Measurements from ENCODE around the gene PPP2R2D. TPM values are rescaled to one million over a fixed set of nuclear protein-coding genes. Genes with fewer than 3 reads are reported as not detected.

PPP2R2D gene
- total and polyA plus RNA-seq, 2 experiments from 2014 or later = 43.5 to 45.0 TPM

DNA sequence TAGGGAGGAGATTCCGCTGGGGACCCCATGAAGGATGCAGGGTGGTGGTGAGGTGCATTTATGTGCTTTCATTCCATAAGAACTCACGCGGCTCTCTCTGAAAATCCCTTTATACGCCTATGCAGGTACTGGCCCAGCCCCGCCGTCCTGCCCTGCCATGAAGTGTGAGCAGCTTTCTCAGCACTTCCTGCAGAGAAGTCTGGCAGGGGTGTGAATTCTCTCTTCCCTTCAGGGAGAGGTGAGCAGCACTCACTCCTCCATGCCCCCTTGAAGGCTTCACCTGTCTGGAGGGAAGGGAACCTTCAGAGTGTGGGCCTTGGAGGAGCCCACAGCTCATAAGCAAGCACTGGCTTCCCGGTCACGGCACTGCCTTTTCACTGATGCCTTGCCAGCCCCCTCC is 34.0 kb downstream of the PPP2R2D start:
- H3K27ac ChIP-seq = peak overlapping the region; percentile 64
- no peaks in the 10 kb centered on the region for H3K9me3 ChIP-seq (ENCODE audit: low read depth)
- H3K36me3 ChIP-seq = peaks cover 6% of the 10 kb centered on the region
- no peak for DNase-seq (ENCODE audit: low read depth in 1 of 2, low spot score in 1 of 2)
- H3K27me3 ChIP-seq = no peaks in the 10 kb centered on the region
- no peak for TF ChIP-seq CTCF (IDR thresholded peaks at IDR 0.05; ENCODE audit: low read depth, low read length)
- peaks cover 18% of the 10 kb centered on the region for H3K4me1 ChIP-seq (ENCODE audit: low read depth)
- no peak overlapping the region for H3K4me3 ChIP-seq

DNA sequence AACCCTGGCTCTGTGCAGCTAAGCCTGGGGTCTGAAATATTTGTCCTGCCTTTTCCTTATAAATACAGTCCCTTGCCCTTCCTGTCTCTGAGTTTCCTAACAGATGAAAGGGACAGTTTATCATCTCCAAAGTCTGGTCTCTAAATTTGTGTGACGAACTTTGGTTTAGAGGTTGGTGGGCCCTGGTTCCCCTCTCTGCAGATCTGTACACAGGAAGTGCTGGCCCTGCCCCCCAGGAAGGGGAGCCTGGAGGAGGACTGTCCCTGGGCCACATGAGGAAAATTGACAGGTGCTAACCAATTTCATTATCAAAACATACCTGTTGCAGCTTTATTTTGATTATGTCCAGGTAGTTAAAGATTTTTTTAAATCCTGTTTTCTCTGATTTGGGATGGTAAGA is 34.5 kb downstream of the PPP2R2D start:
- no peaks in the 10 kb centered on the region for H3K27me3 ChIP-seq
- TF ChIP-seq CTCF (IDR thresholded peaks at IDR 0.05; ENCODE audit: low read depth, low read length) = no peak
- no peak overlapping the region for H3K4me3 ChIP-seq
- H3K36me3 ChIP-seq = peaks cover 6% of the 10 kb centered on the region
- peaks cover 13% of the 10 kb centered on the region for H3K4me1 ChIP-seq (ENCODE audit: low read depth)
- no peak for DNase-seq (ENCODE audit: low read depth in 1 of 2, low spot score in 1 of 2)
- H3K9me3 ChIP-seq (ENCODE audit: low read depth) = no peaks in the 10 kb centered on the region
- H3K27ac ChIP-seq = peak overlapping the region; percentile 64

GRCh38 chr10:131936294-131936693 is 35.5 kb downstream of the PPP2R2D start:
- no peaks in the 10 kb centered on the region for H3K27me3 ChIP-seq
- no peak for DNase-seq (ENCODE audit: low read depth in 1 of 2, low spot score in 1 of 2)
- no peaks in the 10 kb centered on the region for H3K9me3 ChIP-seq (ENCODE audit: low read depth)
- H3K27ac ChIP-seq = no peak overlapping the region
- TF ChIP-seq CTCF (IDR thresholded peaks at IDR 0.05; ENCODE audit: low read depth, low read length) = no peak
- peaks cover 2% of the 10 kb centered on the region for H3K4me1 ChIP-seq (ENCODE audit: low read depth)
- peaks cover 14% of the 10 kb centered on the region for H3K36me3 ChIP-seq
- H3K4me3 ChIP-seq = no peak overlapping the region

DNA sequence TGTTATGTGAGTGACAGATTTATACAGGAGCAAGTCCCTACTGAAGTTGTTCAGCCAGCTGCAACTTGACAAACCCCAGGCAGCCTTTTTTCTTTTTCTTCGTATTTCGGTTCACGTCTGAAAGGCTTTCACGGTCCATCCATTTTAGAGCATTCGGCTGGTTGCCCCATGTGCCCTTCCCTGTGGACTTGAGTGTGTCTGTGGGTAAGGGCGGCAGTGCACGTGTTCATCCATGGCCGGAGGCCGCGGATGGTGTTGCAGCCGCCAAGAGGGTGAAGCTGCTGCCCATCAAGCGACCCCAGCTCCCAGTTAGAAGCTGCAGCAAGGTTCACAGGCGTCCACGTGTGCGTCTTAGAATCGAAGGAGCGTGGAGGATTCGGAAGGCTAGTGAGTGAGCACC is 35.9 kb downstream of the PPP2R2D start:
- Histone ChIP-seq H3K27ac (no peak overlapping the region), H3K36me3 (peaks cover 19% of the 10 kb centered on the region), H3K4me1 (ENCODE audit: low read depth) (no peaks in the 10 kb centered on the region), H3K27me3 (no peaks in the 10 kb centered on the region), H3K4me3 (no peak overlapping the region), H3K9me3 (ENCODE audit: low read depth) (no peaks in the 10 kb centered on the region)
- TF ChIP-seq CTCF (IDR thresholded peaks at IDR 0.05; ENCODE audit: low read depth, low read length) = no peak
- no peak for DNase-seq (ENCODE audit: low read depth in 1 of 2, low spot score in 1 of 2)

DNA sequence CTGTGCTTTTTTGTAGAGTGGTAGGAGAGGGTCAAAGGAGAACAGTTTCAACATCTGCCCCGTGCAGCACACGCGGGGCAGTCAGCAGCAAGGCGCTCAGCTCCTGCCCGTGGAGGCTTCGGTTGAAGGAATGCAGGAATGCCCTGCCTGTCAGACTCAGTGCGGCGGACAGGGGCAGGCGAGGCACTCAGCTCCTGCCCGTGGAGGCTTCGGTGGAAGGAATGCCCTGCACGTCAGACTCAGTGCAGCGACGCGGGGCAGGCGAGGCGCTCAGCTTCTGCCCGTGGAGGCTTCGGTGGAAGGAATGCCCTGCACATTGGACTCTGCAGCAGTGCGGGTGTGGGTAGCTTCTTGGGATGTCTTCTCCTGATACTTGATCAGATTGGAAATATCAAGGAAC is 37.0 kb downstream of the PPP2R2D start:
- TF ChIP-seq CTCF (IDR thresholded peaks at IDR 0.05; ENCODE audit: low read depth, low read length) = no peak
- H3K36me3 ChIP-seq = peaks cover 22% of the 10 kb centered on the region
- no peak overlapping the region for H3K4me3 ChIP-seq
- no peaks in the 10 kb centered on the region for H3K4me1 ChIP-seq (ENCODE audit: low read depth)
- H3K9me3 ChIP-seq (ENCODE audit: low read depth) = no peaks in the 10 kb centered on the region
- H3K27ac ChIP-seq = no peak overlapping the region
- H3K27me3 ChIP-seq = no peaks in the 10 kb centered on the region
- DNase-seq (ENCODE audit: low read depth in 1 of 2, low spot score in 1 of 2) = peak in 1 of 2 donors; percentile 13

DNA sequence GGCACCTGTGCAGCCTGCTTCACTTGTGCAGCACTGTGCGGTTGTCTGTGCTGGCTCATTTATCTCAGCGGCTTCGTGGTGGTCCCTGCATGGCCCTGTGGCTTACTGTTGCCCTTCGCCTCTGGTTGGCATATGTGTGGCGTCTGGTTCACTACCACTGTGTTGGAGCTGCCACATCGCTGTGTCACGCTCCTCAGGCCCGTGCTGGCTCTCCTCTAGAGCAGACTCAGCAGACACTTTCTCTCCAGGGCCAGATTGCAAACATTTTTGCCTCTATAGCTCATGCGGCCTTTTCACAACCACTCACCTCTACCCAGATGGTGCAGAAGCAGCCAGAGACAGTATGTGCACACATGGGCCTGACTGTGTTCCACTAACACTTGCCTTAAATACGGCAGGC is 37.9 kb downstream of the PPP2R2D start:
- H3K4me3 ChIP-seq = no peak overlapping the region
- no peaks in the 10 kb centered on the region for H3K4me1 ChIP-seq (ENCODE audit: low read depth)
- no peak overlapping the region for H3K27ac ChIP-seq
- TF ChIP-seq CTCF (IDR thresholded peaks at IDR 0.05; ENCODE audit: low read depth, low read length) = no peak
- H3K27me3 ChIP-seq = no peaks in the 10 kb centered on the region
- H3K9me3 ChIP-seq (ENCODE audit: low read depth) = no peaks in the 10 kb centered on the region
- DNase-seq (ENCODE audit: low read depth in 1 of 2, low spot score in 1 of 2) = no peak
- peaks cover 22% of the 10 kb centered on the region for H3K36me3 ChIP-seq

Data from cardiac muscle cell (in vitro differentiated cells and primary cell).